ENCODE data around the gene GPS1. TPM values are rescaled to one million over a fixed set of nuclear protein-coding genes. Genes with fewer than 3 reads are reported as not detected.

The GPS1 gene
- polyA plus RNA-seq, 1 of the 3 experiments (the other 2 are of a cell fraction), result 264 TPM

DNA sequence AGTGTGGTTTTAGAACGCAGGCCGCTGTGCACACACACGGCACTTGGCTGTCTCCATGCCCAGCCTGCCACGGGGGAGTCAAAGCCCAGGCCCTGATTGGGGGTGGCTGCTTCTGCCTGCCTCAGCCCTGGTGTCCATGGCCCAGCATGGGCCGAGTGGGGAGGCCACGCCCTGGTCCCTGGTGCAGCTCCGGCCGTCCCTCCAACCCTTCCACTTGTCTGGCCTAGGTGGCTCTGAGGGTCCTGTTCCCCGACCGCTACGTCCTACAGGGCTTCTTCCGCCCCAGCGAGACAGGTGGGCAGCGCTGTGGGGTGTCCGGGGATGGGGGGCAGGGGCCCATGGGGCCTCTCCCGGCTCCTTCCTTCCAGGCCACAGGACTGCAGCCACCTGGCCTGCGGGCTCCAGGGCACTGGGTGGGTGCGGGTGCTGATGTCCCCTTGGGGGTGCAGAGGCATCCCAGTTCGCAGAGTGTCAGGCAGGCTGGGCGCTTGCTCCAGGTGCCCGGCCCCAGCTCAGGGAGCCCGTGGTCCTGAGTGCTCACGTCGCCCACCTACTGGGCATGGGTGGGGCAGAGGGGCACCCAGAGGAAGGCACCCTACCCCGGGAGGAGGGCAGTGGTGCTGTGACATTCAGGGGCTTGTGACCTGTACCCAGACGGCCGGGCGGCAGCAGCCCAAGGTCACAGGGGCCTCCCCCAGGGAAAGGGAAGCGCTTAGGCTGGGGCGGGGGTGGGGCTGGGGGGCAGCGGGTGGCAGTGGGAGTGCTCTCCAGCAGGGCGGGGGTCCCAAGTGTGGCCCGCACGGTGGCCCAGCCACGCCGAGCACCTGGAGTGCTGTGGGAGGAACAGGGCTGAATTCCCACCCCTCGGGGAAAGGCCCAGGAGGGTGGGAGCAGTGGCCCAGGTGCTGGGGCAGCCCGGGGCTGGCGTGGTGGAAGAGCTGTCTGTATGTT, 40.8 kb upstream of the GPS1 start:
- Histone ChIP-seq H3K4me3 (ENCODE audit: low read depth in 2 of 2, low read length in 1 of 2) (no peak overlapping the region), H3K9me2 (no peaks in the 10 kb centered on the region), H2AFZ (ENCODE audit: low read depth) (no peak overlapping the region), H4K20me1 (ENCODE audit: insufficient read depth) (no peaks in the 10 kb centered on the region), H3K9ac (no peak overlapping the region), H3K27ac (ENCODE audit: low read depth in 2 of 2, low read length in 1 of 2) (no peak overlapping the region), H3K27me3 (ENCODE audit: insufficient read depth) (no peaks in the 10 kb centered on the region), H3K4me2 (no peak overlapping the region), H3K9me3 (no peaks in the 10 kb centered on the region), H3F3A (replicated peaks; ENCODE audit: insufficient read depth) (no peaks in the 10 kb centered on the region), H3K4me1 (ENCODE audit: control insufficient read depth in 1 of 2, insufficient read depth in 2 of 2, low read depth in 1 of 2, low read length in 1 of 2) (peaks cover 14 to 34% of the 10 kb centered on the region in 2 experiments; a peak in 3 of 4 replicates), H3K79me2 (ENCODE audit: insufficient read depth) (peaks cover 3% of the 10 kb centered on the region; the same call in 1 of the 2 replicates), H3K36me3 (replicated peaks in 1 of 2; ENCODE audit: control insufficient read depth in 1 of 2, insufficient read depth in 2 of 2, low read length in 1 of 2) (no peaks in the 10 kb centered on the region)
- CTCF ChIA-PET, result interaction anchor here (1.1 to 35.7 kb wide), 3 partner anchors 11 to 45 kb away, joined by 4 to 1216 read pairs (median 68); partner anchors contain the start of genes CENPX, LRRC45 and NOTUM
- WGBS (ENCODE audit: low lambda C conversion rate), result 96% methylated on average over 19 of the region's 39 CpGs
- DNase-seq, result no peak
- POLR2A ChIA-PET, result interaction anchor here (0.5 kb wide), 1 partner anchor 34 kb away, joined by 3 read pairs; no protein-coding TSS in a partner anchor
- TF ChIP-seq NRF1 (IDR thresholded peaks at IDR 0.05; ENCODE audit: low read depth, low read length) (no peak), CTCF (IDR thresholded peaks at IDR 0.05) (no peak), USF2 (IDR thresholded peaks at IDR 0.05; ENCODE audit: borderline replicate concordance, low read depth, low read length) (no peak), FOSL2 (IDR thresholded peaks at IDR 0.05; ENCODE audit: borderline replicate concordance, low read depth) (no peak), EP300 (IDR thresholded peaks at IDR 0.05; ENCODE audit: borderline replicate concordance in 1 of 2, low read depth in 1 of 2, low read length in 1 of 2) (no peak), MEF2A (IDR thresholded peaks at IDR 0.05; ENCODE audit: borderline replicate concordance, low read depth) (no peak), MAX (IDR thresholded peaks at IDR 0.05; ENCODE audit: low read depth) (no peak), RFX5 (IDR thresholded peaks at IDR 0.05; ENCODE audit: low read length) (no peak), NFIC (IDR thresholded peaks at IDR 0.05; ENCODE audit: borderline replicate concordance) (no peak), RCOR1 (IDR thresholded peaks at IDR 0.05; ENCODE audit: low read length) (no peak), RAD21 (IDR thresholded peaks at IDR 0.05; ENCODE audit: low read length) (no peak), GATA2 (CRISPR knock-in tag; IDR thresholded peaks at IDR 0.05) (no peak), MXI1 (IDR thresholded peaks at IDR 0.05; ENCODE audit: low read depth, low read length) (no peak), GABPA (IDR thresholded peaks at IDR 0.05; ENCODE audit: low read depth) (no peak), FOXM1 (IDR thresholded peaks at IDR 0.05; ENCODE audit: low read depth) (no peak)
- TF ChIP-seq, protein P1, sequence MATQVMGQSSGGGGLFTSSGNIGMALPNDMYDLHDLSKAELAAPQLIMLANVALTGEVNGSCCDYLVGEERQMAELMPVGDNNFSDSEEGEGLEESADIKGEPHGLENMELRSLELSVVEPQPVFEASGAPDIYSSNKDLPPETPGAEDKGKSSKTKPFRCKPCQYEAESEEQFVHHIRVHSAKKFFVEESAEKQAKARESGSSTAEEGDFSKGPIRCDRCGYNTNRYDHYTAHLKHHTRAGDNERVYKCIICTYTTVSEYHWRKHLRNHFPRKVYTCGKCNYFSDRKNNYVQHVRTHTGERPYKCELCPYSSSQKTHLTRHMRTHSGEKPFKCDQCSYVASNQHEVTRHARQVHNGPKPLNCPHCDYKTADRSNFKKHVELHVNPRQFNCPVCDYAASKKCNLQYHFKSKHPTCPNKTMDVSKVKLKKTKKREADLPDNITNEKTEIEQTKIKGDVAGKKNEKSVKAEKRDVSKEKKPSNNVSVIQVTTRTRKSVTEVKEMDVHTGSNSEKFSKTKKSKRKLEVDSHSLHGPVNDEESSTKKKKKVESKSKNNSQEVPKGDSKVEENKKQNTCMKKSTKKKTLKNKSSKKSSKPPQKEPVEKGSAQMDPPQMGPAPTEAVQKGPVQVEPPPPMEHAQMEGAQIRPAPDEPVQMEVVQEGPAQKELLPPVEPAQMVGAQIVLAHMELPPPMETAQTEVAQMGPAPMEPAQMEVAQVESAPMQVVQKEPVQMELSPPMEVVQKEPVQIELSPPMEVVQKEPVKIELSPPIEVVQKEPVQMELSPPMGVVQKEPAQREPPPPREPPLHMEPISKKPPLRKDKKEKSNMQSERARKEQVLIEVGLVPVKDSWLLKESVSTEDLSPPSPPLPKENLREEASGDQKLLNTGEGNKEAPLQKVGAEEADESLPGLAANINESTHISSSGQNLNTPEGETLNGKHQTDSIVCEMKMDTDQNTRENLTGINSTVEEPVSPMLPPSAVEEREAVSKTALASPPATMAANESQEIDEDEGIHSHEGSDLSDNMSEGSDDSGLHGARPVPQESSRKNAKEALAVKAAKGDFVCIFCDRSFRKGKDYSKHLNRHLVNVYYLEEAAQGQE (IDR thresholded peaks at IDR 0.05; ENCODE audit: low read depth, low read length), result no peak
- TF ChIP-seq, protein P2, sequence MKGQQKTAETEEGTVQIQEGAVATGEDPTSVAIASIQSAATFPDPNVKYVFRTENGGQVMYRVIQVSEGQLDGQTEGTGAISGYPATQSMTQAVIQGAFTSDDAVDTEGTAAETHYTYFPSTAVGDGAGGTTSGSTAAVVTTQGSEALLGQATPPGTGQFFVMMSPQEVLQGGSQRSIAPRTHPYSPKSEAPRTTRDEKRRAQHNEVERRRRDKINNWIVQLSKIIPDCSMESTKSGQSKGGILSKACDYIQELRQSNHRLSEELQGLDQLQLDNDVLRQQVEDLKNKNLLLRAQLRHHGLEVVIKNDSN (IDR thresholded peaks at IDR 0.05; ENCODE audit: borderline replicate concordance, low read depth), result no peak
- TF ChIP-seq, protein P3, sequence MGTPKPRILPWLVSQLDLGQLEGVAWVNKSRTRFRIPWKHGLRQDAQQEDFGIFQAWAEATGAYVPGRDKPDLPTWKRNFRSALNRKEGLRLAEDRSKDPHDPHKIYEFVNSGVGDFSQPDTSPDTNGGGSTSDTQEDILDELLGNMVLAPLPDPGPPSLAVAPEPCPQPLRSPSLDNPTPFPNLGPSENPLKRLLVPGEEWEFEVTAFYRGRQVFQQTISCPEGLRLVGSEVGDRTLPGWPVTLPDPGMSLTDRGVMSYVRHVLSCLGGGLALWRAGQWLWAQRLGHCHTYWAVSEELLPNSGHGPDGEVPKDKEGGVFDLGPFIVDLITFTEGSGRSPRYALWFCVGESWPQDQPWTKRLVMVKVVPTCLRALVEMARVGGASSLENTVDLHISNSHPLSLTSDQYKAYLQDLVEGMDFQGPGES (IDR thresholded peaks at IDR 0.05; ENCODE audit: low read depth, low read length), result no peak
- TF ChIP-seq, protein P4, sequence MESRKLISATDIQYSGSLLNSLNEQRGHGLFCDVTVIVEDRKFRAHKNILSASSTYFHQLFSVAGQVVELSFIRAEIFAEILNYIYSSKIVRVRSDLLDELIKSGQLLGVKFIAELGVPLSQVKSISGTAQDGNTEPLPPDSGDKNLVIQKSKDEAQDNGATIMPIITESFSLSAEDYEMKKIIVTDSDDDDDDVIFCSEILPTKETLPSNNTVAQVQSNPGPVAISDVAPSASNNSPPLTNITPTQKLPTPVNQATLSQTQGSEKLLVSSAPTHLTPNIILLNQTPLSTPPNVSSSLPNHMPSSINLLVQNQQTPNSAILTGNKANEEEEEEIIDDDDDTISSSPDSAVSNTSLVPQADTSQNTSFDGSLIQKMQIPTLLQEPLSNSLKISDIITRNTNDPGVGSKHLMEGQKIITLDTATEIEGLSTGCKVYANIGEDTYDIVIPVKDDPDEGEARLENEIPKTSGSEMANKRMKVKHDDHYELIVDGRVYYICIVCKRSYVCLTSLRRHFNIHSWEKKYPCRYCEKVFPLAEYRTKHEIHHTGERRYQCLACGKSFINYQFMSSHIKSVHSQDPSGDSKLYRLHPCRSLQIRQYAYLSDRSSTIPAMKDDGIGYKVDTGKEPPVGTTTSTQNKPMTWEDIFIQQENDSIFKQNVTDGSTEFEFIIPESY (IDR thresholded peaks at IDR 0.05; ENCODE audit: borderline replicate concordance, low read depth), result no peak

Data from SK-N-SH (cell line).